ENCODE data around the gene CDH6.

CDH6 gene

GRCh38 chr5:31204958-31205357 lies 11.5 kb downstream of the CDH6 start:
- DNase-seq = no peak

GRCh38 chr5:31208043-31208442 lies 14.6 kb downstream of the CDH6 start:
- DNase-seq = no peak

- DNase-seq = no peak
These were observed 15.8 kb downstream of the CDH6 start for GRCh38 chr5:31209334-31209733.

GRCh38 chr5:31211098-31211497 lies 17.6 kb downstream of the CDH6 start:
- no peak for DNase-seq

GRCh38 chr5:31213257-31213656 lies 19.8 kb downstream of the CDH6 start:
- DNase-seq = no peak

- no peak for DNase-seq
These were observed 20.2 kb downstream of the CDH6 start for GRCh38 chr5:31213705-31214121.

GRCh38 chr5:31214229-31214628 lies 20.7 kb downstream of the CDH6 start:
- no peak for DNase-seq

GRCh38 chr5:31215236-31215635 lies 21.8 kb downstream of the CDH6 start:
- no peak for DNase-seq

GRCh38 chr5:31217446-31217845 lies 24.0 kb downstream of the CDH6 start:
- DNase-seq = no peak

GRCh38 chr5:31218978-31219377 lies 25.5 kb downstream of the CDH6 start:
- no peak for DNase-seq

- no peak for DNase-seq
These were observed 27.5 kb downstream of the CDH6 start for GRCh38 chr5:31221001-31221400.

- DNase-seq = no peak
These were observed 31.6 kb downstream of the CDH6 start for GRCh38 chr5:31225118-31225517.

GRCh38 chr5:31225613-31226012 lies 32.1 kb downstream of the CDH6 start:
- no peak for DNase-seq

- no peak for DNase-seq
These were observed 33.2 kb downstream of the CDH6 start for GRCh38 chr5:31226651-31227050.

- no peak for DNase-seq
These were observed 35.8 kb downstream of the CDH6 start for GRCh38 chr5:31229266-31229665.

GRCh38 chr5:31231177-31231838 lies 37.8 kb downstream of the CDH6 start:
- DNase-seq = no peak

- DNase-seq = no peak
These were observed 38.9 kb downstream of the CDH6 start for GRCh38 chr5:31232273-31232888.

- DNase-seq = no peak
These were observed 41.9 kb downstream of the CDH6 start for GRCh38 chr5:31235381-31235780.

- no peak for DNase-seq
These were observed 42.9 kb downstream of the CDH6 start for GRCh38 chr5:31236339-31236738.

GRCh38 chr5:31237174-31237573 lies 43.7 kb downstream of the CDH6 start:
- DNase-seq = no peak

- DNase-seq = no peak
These were observed 45.0 kb downstream of the CDH6 start for GRCh38 chr5:31238497-31238896.

GRCh38 chr5:31244921-31245320 lies 51.4 kb downstream of the CDH6 start:
- no peak for DNase-seq

GRCh38 chr5:31247381-31247780 lies 53.9 kb downstream of the CDH6 start:
- DNase-seq = no peak

- DNase-seq = no peak
These were observed 56.7 kb downstream of the CDH6 start for GRCh38 chr5:31250201-31250600.

- no peak for DNase-seq
These were observed 57.5 kb downstream of the CDH6 start for GRCh38 chr5:31251032-31251431.

Measured in right hindlimb (tissue), 1 donor.